Activated CD4-positive, alpha-beta memory T cell treated with anti-CD3 and anti-CD28 coated beads for 36 hours (primary cell): ENCODE data around the gene IL36B. TPM values are rescaled to one million over a fixed set of nuclear protein-coding genes. Genes with fewer than 3 reads are reported as not detected.

ENCODE experiments used
- CTCF ChIA-PET: fragments of 350-600 bp; sonication (Branson Sonifier 250); formaldehyde crosslinking; loops from one replicate; lab custom pipeline; 2021; ENCODE audit warnings: antibody characterized with exemption, inconsistent platforms; lab: Charles Lee
- POLR2A ChIA-PET: fragments of 350-600 bp; sonication (Branson Sonifier 250); formaldehyde crosslinking; loops from one replicate; lab custom pipeline; 2021; ENCODE audit warnings: antibody characterized with exemption; lab: Charles Lee
- DNase-seq: peaks from one replicate; pipeline ENCODE4 v3.0.0-alpha.2; 2020
- H3K27ac Mint-ChIP-seq: one replicate; pipeline ENCODE4 v1.8.0; 2021; ENCODE audit warnings: mixed read lengths
- H3K27me3 Mint-ChIP-seq: one replicate; pipeline ENCODE4 v1.8.0; 2021; ENCODE audit warnings: mixed read lengths
- H3K36me3 Mint-ChIP-seq: one replicate; pipeline ENCODE4 v1.8.0; 2021; ENCODE audit warnings: mixed read lengths
- H3K4me1 Mint-ChIP-seq: one replicate; pipeline ENCODE4 v1.8.0; 2021; ENCODE audit warnings: low read depth, mixed read lengths
- H3K4me3 Mint-ChIP-seq: one replicate; pipeline ENCODE4 v1.8.0; 2021; ENCODE audit warnings: mild to moderate bottlenecking, mixed read lengths
- H3K9me3 Mint-ChIP-seq: one replicate; pipeline ENCODE4 v1.8.0; 2021; ENCODE audit warnings: mixed read lengths
- intact Hi-C: fragments of 100-400 bp; cut with micrococcal nuclease; formaldehyde crosslinking; loops from one replicate; pipeline ENCODE4 v1.15.1; 2023
- total RNA-seq, 2 experiments: library from RNA; stranded (reverse); gene quantifications; one replicate each; pipeline ENCODE4 v1.2.3, GENCODE V29; 2021

Gene IL36B
- total RNA-seq, 2 experiments from 2014 or later: not detected

GRCh38 chr2:113050921-113051895 lies 1.5 kb downstream of the IL36B start:
- no peak overlapping the region for H3K27ac Mint-ChIP-seq
- DNase-seq: no peak
- POLR2A ChIA-PET: no interaction called here
- CTCF ChIA-PET: no interaction called here
- intact Hi-C loops: no loop called here
- no peak overlapping the region for H3K4me3 Mint-ChIP-seq
- H3K27me3 Mint-ChIP-seq: peaks cover 1% of the 10 kb centered on the region
- peaks cover 9% of the 10 kb centered on the region for H3K36me3 Mint-ChIP-seq
- peaks cover 29% of the 10 kb centered on the region for H3K9me3 Mint-ChIP-seq
- H3K4me1 Mint-ChIP-seq: peaks cover 1% of the 10 kb centered on the region

- Mint-ChIP-seq H3K9me3 (no peaks in the 10 kb centered on the region), H3K4me3 (no peak overlapping the region), H3K4me1 (no peaks in the 10 kb centered on the region), H3K36me3 (no peaks in the 10 kb centered on the region), H3K27ac (no peak overlapping the region), H3K27me3 (peaks cover 1% of the 10 kb centered on the region)
- intact Hi-C loops: no loop called here
- ChIA-PET CTCF (no interaction called here), POLR2A (no interaction called here)
- no peak for DNase-seq
Measured at GRCh38 chr2:113046465-113046864, 6.2 kb downstream of the IL36B start.

- Mint-ChIP-seq H3K27ac (no peak overlapping the region), H3K36me3 (no peaks in the 10 kb centered on the region), H3K4me3 (no peak overlapping the region), H3K27me3 (peaks cover 1% of the 10 kb centered on the region), H3K4me1 (no peaks in the 10 kb centered on the region), H3K9me3 (no peaks in the 10 kb centered on the region)
- intact Hi-C loops: no loop called here
- ChIA-PET CTCF (interaction anchor here (0.6 kb wide), 1 partner anchor 255 kb away, joined by 4 read pairs; no protein-coding TSS in a partner anchor), POLR2A (no interaction called here)
- DNase-seq: no peak
Measured at GRCh38 chr2:113041871-113042270, 10.8 kb downstream of the IL36B start.

DNA sequence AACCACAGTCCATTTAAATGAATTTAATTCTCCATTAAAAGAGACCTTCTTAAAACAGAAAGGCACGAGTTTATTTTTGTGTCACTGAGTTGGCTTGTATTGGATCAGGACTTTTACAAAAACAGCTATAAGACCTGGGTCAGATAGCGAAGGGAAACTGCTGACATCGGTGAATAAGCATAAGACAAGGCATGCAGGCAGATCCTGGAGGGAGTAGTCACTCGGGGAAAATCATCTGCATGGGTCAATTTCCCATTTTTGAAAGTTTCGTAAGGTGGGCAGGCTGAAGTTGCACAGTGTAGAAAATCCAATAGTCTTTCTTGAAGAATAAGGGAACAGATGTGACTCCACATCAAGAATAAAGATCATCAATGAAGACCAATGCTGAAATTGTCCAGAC lies 12.9 kb downstream of the IL36B start:
- H3K4me3 Mint-ChIP-seq: no peak overlapping the region
- H3K27ac Mint-ChIP-seq: no peak overlapping the region
- H3K9me3 Mint-ChIP-seq: no peaks in the 10 kb centered on the region
- intact Hi-C loops: no loop called here
- H3K4me1 Mint-ChIP-seq: no peaks in the 10 kb centered on the region
- no peak for DNase-seq
- POLR2A ChIA-PET: no interaction called here
- H3K36me3 Mint-ChIP-seq: no peaks in the 10 kb centered on the region
- CTCF ChIA-PET: no interaction called here
- H3K27me3 Mint-ChIP-seq: no peaks in the 10 kb centered on the region

- no peak overlapping the region for H3K27ac Mint-ChIP-seq
- no peaks in the 10 kb centered on the region for H3K27me3 Mint-ChIP-seq
- no peaks in the 10 kb centered on the region for H3K4me1 Mint-ChIP-seq
- no peaks in the 10 kb centered on the region for H3K36me3 Mint-ChIP-seq
- H3K9me3 Mint-ChIP-seq: no peaks in the 10 kb centered on the region
- DNase-seq: no peak
- intact Hi-C loops: no loop called here
- ChIA-PET CTCF (no interaction called here), POLR2A (no interaction called here)
- no peak overlapping the region for H3K4me3 Mint-ChIP-seq
Measured at GRCh38 chr2:113039158-113039557, 13.5 kb downstream of the IL36B start.

DNA sequence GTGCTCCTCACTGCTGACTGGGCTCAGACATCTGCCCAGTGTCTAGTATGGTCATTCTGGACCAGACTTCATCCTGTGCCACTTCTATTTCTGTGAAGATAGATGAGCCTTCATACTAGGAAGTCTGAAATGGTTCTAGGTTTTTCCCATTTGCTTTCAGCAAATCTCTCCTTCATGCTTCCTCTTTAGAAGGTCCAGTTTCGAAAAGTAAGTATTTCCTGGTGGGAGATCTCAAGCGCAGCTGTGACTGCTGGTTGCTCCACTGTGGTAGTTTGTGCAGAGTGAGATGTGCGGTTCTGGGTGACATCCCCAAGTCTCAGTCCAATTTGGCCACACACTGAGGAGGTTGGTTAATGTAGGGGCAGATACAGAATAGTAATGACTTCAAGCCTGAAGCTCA lies 14.4 kb downstream of the IL36B start:
- Mint-ChIP-seq H3K27ac (no peak overlapping the region), H3K27me3 (no peaks in the 10 kb centered on the region), H3K9me3 (no peaks in the 10 kb centered on the region), H3K4me3 (no peak overlapping the region), H3K4me1 (no peaks in the 10 kb centered on the region), H3K36me3 (no peaks in the 10 kb centered on the region)
- DNase-seq: no peak
- intact Hi-C loops: no loop called here
- ChIA-PET POLR2A (no interaction called here), CTCF (no interaction called here)

DNA sequence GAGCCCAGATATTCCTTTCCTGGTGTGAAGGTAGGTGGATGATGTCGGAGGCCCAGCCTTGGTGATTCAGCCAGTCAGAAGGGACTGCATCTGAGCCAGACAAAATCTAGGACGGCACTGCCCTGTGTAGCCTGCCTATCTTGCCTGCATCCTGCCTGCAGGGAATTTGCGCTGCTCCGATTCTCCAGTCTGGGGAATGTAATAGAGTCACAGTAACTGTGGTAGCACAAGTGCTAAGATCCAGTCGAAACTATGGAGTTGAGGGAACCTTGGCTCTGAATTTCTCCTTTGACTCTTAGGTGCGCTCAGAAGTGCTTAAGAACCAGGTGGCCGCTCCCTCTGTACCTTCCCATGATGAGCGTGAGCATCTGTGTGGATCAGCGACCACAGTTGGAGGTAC lies 15.9 kb downstream of the IL36B start:
- ChIA-PET POLR2A (no interaction called here), CTCF (interaction anchor here (1.6 kb wide), 1 partner anchor 95 kb away, joined by 3 read pairs; no protein-coding TSS in a partner anchor)
- no peaks in the 10 kb centered on the region for H3K9me3 Mint-ChIP-seq
- no peak for DNase-seq
- no peaks in the 10 kb centered on the region for H3K36me3 Mint-ChIP-seq
- no peak overlapping the region for H3K4me3 Mint-ChIP-seq
- H3K27ac Mint-ChIP-seq: no peak overlapping the region
- intact Hi-C loops: no loop called here
- no peaks in the 10 kb centered on the region for H3K4me1 Mint-ChIP-seq
- no peaks in the 10 kb centered on the region for H3K27me3 Mint-ChIP-seq

- Mint-ChIP-seq H3K27me3 (peaks cover 4% of the 10 kb centered on the region), H3K4me3 (no peak overlapping the region), H3K36me3 (no peaks in the 10 kb centered on the region), H3K4me1 (no peaks in the 10 kb centered on the region), H3K9me3 (no peaks in the 10 kb centered on the region), H3K27ac (no peak overlapping the region)
- ChIA-PET POLR2A (no interaction called here), CTCF (no interaction called here)
- intact Hi-C loops: no loop called here
- DNase-seq: no peak
Measured at GRCh38 chr2:113034016-113034415, 18.7 kb downstream of the IL36B start.

DNA sequence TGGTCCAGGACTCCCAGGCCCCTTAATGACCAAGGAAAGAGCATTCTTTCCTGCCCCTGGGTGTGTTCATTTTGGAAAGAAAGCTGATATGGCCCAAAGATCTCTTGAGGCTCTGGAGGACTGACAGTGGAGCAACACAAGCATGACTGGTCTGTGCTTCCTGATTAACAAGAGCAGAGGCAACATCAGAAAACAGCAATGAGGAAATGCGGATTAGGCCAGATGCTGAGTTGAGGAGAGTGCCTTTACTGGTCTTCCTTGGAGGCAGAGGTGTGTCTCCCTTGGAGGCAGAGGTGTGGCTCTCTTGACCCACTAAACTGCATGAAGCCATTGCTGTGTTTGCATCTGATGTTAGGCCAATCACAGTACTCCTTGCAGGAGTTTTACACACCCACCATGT lies 19.9 kb downstream of the IL36B start:
- CTCF ChIA-PET: interaction anchor here (0.9 kb wide), 1 partner anchor 252 kb away, joined by 3 read pairs; no protein-coding TSS in a partner anchor
- H3K4me1 Mint-ChIP-seq: no peaks in the 10 kb centered on the region
- H3K27me3 Mint-ChIP-seq: peaks cover 5% of the 10 kb centered on the region
- no peak overlapping the region for H3K4me3 Mint-ChIP-seq
- H3K27ac Mint-ChIP-seq: no peak overlapping the region
- intact Hi-C loops: no loop called here
- POLR2A ChIA-PET: no interaction called here
- DNase-seq: no peak
- no peaks in the 10 kb centered on the region for H3K9me3 Mint-ChIP-seq
- H3K36me3 Mint-ChIP-seq: no peaks in the 10 kb centered on the region

DNA sequence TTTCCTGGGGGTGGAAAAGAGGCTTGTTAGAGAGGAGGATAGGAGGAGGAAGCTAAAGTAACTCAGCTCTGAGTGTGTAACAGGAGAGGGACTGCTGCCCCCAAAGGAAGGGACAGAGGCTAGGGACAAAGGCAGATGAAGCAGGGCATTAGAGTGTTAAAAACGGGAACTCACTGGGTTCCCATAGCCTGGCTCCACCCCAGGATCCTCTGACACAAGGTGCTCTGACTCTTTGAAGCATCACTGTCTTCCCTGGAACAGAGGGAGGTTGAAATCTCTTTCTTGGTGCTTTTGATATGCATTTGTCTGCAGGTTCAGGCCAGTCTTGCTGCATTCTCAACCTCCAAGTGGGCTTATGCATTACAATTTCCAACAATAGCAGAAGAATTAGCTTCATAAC lies 24.6 kb downstream of the IL36B start:
- no peak overlapping the region for H3K27ac Mint-ChIP-seq
- ChIA-PET CTCF (no interaction called here), POLR2A (interaction anchor here (0.9 kb wide), 1 partner anchor 32 kb away, joined by 3 read pairs; no protein-coding TSS in a partner anchor)
- no peaks in the 10 kb centered on the region for H3K36me3 Mint-ChIP-seq
- H3K4me3 Mint-ChIP-seq: no peak overlapping the region
- no peak for DNase-seq
- H3K9me3 Mint-ChIP-seq: no peaks in the 10 kb centered on the region
- no peaks in the 10 kb centered on the region for H3K4me1 Mint-ChIP-seq
- intact Hi-C loops: no loop called here
- H3K27me3 Mint-ChIP-seq: peaks cover 16% of the 10 kb centered on the region

DNA sequence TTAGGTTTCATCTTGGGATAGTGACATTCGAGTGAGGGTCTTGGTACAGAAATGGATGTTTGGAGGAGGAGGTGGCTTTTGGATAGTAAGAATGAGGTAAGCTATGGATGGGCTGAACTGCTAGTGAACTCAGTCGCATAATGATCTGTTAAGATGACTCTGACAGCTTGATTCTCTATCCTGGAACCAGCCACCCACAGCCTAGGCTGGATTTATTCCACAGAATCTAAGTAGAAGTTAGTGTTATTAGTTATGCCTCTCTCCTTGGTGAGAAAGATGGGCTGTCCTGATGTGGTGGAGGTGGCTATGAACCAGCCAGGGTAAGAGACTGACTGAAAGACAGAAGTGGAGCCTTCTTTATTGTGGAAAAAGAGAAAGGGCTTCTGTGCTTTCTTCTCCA lies 25.0 kb downstream of the IL36B start:
- no peaks in the 10 kb centered on the region for H3K9me3 Mint-ChIP-seq
- peaks cover 16% of the 10 kb centered on the region for H3K27me3 Mint-ChIP-seq

DNA sequence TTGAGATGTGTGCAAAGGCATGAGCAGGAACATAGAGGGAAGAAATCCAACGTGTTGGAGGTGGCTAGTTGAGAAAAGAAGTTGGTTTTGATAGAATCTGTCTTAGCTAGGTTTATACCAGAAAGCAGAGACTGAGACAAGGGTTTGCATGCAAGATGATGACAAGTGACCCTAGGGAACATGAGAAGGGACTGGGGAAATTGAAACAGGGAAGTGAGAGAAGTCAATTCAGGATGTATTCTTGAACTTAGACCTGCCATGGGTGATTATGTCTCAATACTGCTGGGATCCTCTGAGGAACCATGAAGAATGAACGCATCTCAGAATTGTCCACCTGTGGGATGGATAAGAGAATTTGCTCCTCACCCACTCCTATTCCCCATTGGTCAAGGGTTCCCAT lies 26.9 kb downstream of the IL36B start:
- ChIA-PET POLR2A (no interaction called here), CTCF (no interaction called here)
- no peak overlapping the region for H3K4me3 Mint-ChIP-seq
- intact Hi-C loops: no loop called here
- no peaks in the 10 kb centered on the region for H3K9me3 Mint-ChIP-seq
- no peak for DNase-seq
- H3K27me3 Mint-ChIP-seq: peaks cover 16% of the 10 kb centered on the region
- no peaks in the 10 kb centered on the region for H3K4me1 Mint-ChIP-seq
- H3K27ac Mint-ChIP-seq: no peak overlapping the region
- H3K36me3 Mint-ChIP-seq: no peaks in the 10 kb centered on the region

More for the DNA sequence above, 25.0 kb downstream of the IL36B start:
- DNase-seq: no peak
- Mint-ChIP-seq H3K4me1 (no peaks in the 10 kb centered on the region), H3K36me3 (no peaks in the 10 kb centered on the region), H3K4me3 (no peak overlapping the region), H3K27ac (no peak overlapping the region)
- POLR2A ChIA-PET: interaction anchor here (0.9 kb wide), 1 partner anchor 33 kb away, joined by 3 read pairs; no protein-coding TSS in a partner anchor
- CTCF ChIA-PET: no interaction called here
- intact Hi-C loops: no loop called here
